Activated naive CD4-positive, alpha-beta T cell treated with Interleukin-2 at 50 U/mL for 16 hours (primary cell): ENCODE measurements around the gene ATP7A.

Experiments used
- DNase-seq: peaks from one replicate; pipeline ENCODE4 v3.0.0-alpha.2; 2020

The ATP7A gene

DNA sequence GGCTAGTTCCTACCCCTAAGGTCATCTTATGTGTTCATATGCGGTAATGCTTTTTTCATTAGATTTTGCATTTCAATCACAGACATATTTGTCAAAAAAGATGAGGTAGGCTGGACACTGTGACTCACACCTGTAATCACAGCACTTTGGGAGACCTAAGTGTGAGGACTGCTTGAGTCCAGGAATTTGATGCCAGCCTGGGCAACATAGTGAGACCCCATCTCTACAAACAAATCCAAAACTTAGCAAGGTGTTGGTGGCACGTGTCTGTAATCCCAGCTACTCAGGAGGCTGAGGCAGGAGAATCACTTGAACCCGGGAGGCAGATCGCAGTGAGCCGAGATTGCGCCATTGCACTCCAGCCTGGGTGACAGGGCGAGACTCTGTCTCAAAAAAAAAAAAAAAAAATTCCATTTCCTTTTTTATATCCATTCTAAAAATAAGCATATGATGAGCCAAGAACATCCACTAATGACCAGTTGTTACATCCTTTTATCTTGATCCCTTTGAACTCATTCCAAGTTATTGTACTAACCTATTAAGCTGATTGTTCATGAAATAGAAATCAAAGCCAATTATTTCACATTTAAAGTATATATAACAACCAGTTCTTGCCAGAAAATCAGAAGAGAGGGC, 35.5 kb downstream of the ATP7A start:
- DNase-seq, result no peak

DNA sequence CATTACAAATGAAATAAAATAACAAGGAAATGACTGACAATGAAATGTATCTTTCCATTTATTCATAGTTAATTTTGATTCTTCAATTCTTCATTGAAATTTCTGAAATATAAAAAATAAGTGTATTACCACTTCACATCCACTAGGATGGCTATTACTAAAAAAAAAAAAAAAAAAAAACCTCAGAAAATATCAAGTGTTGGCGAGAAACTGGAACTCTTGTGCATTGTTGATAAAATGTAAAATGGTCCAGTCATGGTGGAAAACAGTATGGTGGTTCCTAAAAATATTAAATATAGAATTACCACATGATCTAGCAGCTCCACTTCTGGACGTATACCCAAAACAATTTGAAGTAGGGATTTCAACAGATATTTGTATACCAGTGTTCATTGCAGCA, 36.1 kb downstream of the ATP7A start:
- DNase-seq, result no peak

DNA sequence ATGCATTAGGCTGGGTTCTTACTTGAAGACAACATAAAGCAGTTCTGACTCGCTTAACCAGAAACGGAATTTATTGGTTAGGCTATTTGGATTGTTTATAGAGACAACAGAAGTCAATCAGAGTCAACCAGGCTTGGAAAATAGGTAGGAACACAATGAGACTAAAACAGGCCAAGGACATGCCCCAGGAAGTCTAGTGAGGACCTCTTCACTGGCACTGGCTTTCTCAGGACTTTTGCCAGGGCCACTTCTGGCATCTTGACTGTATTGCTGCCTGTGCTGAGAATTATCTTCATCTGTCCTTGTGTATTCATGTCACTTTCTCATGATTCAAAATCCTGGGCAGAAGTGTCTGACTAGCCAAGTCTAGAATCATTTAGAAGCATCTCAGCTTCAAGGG, 39.3 kb downstream of the ATP7A start:
- DNase-seq, result no peak

DNA sequence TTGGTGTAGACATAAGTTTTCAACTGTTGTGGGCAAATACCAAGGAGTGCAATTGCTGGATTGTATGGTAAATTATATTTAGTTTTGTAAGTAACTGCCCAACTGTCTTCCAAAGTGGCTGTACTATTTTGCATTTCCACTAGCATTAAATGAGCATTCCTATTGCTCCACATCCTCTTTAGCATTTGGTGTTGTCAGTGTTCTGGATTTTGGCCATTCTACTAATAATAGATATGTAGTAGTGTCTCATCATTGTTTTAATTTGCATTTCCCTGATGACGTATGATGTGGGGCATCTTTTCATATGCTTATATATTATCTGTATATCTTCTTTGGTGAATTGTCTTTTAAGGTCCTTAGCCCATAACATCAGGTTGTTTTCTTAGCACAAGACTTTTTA, 41.7 kb downstream of the ATP7A start:
- no peak for DNase-seq

DNA sequence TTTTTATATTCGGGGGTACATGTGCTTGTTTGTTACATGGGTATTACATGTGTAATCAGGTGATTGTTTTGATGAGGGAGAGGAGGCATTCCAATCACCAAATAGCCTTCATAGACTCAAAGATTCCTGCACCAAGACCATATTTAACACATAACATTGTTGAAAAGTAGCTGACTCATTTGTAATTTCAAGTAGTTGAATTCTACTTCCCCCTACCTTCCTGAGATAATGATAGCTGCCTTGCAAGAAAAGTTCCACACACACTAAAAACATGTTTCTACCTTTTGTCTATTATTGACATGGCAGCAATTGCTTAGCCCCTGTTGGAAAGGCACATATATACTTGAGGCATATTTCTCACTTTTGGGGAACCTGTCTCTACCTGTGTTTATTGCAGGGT, 42.8 kb downstream of the ATP7A start:
- DNase-seq, result no peak

DNA sequence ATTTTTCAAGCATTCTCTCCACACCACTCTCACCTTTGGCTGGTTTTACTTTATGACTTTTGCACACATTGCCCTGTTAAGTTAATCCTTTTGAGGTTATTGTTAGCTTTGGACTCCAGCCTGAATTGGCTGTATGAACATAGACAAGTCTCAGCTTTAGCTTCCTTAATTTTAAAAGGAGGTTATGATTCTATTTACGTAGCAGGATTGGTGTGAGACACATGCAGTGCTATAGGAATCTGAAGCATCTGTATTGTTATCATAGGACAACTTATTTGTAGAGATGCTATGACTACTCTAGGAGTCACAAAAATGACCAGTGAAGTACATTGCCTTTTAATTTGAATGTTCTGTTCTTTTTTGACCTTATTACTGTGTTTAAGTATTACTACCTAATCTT, 43.2 kb downstream of the ATP7A start:
- no peak for DNase-seq

DNA sequence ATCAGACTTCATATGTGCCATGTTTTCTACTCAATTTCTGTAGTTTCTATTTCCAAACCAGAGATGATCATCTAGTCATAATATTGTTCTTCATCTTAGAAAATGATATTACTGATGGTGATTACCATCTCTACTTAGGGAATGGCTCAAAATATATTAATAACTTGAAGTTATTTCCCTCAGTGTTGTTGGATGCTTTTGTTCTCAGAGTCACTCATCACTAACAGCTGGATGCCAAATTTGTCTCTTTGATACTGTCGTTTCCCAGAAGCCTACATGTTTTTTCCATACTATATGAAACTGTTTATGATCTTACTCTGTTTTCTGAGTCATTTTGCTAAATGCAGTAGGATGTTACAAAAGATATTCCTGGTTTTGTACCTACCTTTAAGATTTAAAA, 50.1 kb downstream of the ATP7A start:
- no peak for DNase-seq

DNA sequence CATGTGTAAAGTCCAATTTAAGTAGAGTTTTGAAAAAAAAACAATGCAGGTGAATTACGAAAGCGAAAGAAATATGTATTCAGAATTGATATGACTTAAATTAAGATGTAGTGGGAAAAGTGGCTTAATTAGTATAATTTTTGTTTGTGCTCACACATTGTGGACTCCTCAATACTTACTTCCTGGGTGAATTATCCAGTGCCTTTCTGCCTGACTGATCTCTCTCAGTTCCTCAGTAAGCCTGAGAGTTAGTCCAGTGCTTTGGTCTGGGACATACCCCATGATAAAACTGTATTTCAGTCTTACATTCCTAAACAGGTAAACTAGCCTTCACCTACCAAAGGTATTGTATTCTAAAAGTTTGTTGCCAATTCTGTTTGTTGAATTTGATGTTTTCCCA, 50.6 kb downstream of the ATP7A start:
- no peak for DNase-seq

DNA sequence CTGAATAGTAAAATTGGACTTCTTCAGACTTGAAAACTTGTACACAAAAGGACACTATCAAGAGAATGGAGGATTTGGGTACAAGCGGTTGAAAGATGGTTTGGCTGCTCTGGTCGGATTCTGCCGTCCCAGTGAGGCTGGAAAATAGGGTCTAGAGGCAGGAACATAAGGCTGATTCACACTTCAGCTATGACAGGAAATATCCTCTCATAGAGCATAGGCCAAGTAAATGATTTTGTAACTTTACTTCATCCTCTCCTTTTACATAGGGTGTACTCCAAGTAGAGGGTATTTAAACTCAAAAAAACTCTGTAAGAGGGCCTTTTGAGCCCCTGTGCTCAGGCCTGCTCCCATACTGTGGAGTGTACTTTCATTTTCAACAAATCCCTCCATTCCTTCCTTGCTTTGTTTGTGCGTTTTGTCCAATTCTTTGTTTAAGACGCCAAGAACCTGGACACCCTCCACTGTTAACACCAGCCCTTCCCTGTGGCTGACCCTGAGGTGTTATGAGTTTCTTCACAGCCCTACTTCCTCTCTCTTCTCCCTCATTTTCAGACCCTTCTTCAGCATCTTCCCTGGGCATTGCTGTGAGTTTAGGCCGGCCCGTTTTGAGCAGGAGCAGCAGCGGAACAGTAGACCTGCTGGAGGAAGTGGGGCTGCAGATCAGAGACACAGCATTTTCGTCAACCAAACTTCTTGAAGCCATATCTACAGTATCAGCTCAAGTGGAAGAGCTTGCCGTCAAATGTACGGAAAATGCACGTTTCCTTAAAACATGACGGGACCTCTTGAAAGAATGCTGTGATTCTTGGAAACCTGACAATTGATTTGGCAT, 51.8 kb downstream of the ATP7A start:
- peak; percentile 5 for DNase-seq

DNA sequence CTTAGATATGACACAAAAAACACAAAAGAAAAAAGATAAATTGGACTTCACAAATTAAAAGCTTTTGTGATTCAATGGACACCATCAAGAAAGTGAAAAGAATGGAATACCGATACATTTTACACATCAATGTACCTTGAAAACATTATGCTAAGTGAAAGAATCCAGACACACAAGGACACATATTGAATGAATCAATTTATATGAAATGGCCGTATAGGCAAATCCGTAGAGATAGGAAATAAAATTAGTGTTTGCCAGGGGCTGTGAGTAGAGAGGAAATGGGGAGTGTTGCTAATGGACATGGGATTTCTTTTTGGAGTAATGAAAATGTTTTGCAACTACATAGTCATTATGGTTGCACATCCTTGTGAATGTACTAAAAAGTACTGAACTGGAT, 55.9 kb downstream of the ATP7A start:
- DNase-seq, result no peak

DNA sequence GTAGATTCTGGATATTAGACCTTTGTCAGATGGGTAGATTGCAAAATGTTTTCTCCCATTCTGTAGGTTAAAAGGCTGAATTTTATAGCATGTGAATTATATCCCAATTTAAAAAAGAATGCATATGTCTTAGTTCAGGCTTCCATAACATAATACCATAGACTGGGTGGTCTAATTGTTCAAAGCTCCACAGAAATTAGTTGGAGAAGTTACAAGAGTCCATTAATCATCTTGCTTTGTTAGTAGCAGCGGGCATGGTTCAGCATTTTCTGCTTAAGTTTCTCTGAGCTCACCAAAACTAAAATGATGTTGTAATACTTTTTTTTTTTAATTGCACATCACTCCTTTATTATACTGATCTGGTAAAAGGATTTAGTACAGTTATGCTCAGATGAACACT, 57.1 kb downstream of the ATP7A start:
- DNase-seq, result no peak

DNA sequence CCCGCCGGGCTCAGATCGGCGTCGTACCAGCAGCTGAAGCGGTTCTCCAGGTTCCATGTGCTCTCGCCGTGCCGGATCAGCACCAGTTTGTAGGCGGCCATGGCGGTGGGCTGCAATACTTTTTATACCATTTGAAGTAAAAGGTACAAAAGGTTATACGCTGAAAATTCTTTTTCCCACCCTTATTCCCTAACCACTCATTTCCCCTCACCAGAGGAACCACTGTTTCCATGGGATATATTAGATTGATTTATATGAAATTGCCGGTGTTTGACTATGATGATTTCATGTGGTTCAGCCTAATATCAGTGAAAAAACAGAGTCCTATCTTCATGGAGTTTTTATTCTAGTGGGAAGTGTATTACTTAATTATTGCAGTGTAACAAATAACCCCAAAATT, 59.0 kb downstream of the ATP7A start, which contains the start of gene PGAM4:
PGAM4 (minus strand) TSS at position 101 of the 400 bp plus-strand sequence; CDS start at position 101, 0 bp downstream.
- DNase-seq, result no peak

DNA sequence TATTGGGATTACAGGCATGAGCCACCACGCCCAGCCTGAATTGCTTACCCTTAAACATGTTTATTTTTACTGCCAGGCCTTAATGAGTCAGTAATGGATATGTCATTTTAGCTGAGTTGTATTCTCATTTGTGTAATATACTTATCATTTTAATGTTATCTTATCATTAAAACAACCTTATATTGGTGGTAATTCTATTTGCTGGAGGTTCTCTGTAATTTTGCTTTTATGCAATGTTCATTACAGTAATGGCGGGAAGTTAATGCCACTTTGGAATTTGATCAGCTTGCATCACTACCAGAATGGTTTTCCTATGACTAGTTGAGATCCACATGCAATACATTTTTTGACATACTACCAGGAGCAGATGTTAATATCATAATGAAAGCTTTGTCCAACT, 65.3 kb downstream of the ATP7A start:
- no peak for DNase-seq

DNA sequence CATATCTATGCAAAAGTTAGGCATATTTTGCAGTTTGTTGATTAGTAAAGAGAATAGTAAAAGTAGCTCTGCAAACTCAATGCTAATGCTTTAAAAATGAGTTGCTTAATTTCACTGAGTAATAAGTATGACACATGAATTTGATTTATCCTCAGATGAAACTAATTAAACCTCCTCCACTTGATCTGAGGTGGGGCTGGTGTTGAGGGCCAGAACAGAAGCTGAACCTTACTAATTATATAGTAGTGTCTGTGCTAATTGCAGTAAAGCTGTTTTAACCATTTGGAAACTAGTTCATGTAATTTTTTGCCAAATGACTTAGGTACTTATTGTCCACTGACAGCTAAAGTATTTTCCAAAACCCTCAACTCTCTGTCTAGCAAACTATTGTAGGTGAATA, 66.6 kb downstream of the ATP7A start:
- no peak for DNase-seq

DNA sequence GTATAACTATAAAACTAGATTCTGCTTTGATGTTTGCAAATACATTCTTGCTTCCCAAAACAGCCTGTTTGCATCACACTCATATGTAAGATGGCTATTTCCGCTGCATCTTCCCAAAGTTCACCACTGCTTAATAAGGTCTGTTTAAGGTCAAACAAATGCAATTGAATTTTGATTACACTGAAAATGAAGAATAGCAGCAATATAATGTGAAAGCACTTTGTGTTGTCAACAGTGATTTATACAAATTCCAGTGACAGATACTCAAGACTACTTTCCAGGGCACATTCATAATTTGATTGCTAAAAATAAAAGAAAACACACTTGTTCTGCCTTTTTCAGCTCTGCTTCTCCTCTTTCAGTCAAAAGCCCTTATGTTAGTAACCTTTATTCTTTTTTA, 67.0 kb downstream of the ATP7A start:
- no peak for DNase-seq

DNA sequence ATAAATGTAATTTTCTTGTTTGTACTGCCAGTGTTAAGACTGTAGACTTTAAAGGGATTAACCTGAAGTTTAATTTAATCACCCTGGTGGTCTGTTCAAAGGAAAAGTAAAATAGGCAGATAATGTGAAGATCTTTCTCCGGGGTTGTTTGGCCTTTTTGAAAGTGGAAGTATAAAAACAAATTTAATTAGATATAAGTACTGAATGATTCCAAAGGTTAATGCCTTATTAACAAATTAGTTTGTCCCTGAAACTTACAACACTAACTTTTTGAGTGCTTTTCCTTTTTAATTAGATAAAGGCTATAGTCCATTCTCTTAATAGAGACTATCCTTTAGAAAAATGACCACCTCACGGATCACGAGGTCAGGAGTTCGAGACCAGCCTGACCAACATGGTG, 69.4 kb downstream of the ATP7A start:
- DNase-seq, result no peak

DNA sequence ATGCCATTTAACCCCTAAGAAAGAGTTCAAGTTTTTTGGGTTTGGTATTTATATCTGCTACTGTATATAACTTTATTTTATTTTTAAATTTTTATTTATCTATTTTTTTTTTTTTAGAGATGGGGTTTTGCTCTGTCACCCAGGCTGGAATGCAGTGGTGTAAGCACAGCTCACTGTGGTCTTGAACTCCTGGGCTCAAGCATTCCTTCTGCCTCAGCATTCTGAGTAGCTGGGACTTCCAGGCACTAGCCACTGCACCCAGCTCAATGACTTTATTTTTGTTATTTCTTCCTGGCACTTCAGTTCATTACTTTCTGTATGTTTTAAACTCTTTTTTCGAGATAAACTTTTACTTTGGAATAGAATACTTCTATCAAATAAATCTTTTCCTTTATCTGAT, 101.4 kb downstream of the ATP7A start:
- DNase-seq, result no peak

DNA sequence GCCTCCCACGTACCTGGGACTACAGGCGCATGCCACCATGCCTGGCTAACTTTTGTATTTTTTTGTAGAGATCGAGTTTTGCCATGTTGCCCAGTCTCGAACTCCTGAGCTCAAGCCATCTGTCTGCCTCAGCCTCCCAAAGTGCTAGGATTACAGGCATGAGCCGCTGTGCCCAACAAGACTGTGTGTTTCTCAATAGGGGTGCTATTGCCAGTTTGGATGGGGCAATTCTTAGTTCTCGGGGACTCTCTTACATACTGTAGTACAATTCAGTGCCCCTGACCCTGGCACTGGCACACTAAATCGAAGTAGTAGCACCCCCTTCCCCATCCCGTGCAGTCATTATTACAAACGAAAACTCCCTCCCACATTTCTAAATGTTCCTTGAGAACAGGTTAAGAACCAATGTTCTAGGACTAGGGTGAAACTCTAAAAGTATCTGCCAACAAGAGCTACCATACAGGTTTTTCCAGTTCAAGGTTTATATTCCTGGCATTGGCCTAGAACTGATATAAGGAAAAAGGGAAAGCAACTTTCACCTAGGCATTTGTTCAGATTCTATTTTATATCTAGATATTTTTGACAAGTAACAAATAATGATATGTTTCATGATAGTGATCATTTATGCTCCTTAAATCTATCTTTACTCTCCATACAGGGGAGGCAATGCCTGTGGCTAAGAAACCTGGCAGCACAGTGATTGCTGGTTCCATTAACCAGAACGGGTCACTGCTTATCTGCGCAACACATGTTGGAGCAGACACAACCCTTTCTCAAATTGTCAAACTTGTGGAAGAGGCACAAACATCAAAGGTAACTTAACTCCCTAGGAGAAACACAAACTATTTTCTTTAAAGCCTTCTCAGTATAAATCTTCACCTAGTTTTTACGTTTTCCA, 109.3 kb downstream of the ATP7A start:
- DNase-seq, result no peak

DNA sequence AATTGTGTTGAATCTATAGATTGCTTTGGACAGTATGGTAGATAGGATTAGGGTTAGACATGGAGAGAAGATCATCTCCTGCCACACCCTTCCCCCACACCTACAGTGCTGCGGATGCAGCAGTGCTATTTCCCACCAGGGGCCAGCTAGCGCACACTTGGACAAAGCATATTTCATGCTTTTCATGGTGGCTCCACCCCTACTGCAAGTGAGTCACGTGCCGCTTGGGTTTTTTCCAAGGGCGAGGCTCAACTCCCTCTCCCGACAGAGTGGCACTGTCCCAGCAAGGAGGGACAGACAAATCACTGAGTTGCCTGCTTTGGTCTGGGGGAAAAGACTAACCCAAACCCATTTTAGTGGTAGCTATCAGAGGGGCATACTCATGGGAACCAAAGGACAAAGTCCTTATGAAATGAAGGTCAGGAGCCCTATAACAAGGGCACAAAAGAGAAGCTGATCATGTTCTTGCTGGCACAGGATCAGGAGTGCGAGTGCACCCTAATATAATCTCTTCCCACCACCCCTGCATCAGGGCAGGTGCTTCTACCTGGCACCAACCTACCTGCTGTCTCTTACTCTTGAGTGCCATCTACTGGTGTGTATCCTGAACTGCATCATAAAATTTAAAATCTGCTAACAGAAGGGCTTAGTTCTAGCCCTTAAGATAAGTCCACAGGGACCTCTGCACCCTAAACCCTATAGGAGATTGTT, 114.0 kb downstream of the ATP7A start:
- DNase-seq, result no peak

DNA sequence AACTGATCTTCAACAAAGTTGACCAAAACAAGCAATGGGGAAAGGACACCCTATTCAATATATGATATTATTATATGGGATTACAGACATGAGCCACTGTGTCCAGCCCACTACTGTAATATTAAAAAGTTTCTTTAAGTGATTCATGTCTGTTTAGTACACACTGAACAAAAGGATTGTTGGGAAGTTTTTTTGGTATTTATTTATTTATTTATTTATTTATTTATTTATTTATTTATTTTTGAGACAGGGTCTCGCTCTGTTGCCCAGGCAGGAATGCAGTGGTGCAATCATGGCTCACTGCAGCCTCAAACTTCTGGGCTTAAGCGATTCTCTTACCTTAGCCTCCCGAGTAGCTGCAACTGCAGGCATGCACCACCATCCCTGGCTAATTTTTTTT, 117.3 kb downstream of the ATP7A start:
- no peak for DNase-seq

DNA sequence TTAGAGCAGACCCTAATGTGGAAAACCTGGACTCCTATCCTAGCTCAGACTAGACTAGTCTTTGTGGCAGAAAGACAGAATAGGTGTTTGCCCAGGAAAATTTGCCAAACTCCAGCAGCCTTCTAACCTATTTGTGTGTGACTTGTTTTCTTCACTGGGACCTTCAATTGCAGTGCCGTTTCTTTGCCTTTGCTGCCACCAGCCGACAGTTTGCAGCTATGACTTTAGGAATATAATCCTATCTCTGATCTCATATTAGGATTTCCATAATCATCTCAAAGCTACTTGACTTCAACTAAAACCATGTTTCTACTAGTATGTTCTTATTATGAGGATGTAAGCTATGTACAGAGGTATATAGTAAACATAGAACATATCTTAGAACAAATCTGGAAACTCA, 119.2 kb downstream of the ATP7A start:
- DNase-seq, result no peak

DNA sequence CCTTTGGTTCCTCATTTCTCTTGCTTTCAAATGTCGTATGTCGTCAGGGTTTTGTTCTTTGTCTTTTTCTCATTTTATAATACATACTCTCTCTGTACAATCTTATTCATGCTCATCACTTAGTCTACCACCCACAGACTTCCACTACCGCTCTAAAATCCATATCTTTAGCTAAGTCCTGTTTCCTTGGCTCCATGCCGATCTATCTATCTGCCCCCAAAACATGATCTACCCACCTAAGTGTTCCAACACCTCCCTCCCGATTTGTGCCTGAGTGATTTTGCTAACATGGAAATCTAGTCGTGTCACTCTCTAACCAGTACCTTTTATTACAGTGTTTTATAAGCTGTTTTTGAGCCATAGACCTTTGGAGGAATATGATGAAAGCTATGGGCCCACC, 124.6 kb downstream of the ATP7A start:
- no peak for DNase-seq

DNA sequence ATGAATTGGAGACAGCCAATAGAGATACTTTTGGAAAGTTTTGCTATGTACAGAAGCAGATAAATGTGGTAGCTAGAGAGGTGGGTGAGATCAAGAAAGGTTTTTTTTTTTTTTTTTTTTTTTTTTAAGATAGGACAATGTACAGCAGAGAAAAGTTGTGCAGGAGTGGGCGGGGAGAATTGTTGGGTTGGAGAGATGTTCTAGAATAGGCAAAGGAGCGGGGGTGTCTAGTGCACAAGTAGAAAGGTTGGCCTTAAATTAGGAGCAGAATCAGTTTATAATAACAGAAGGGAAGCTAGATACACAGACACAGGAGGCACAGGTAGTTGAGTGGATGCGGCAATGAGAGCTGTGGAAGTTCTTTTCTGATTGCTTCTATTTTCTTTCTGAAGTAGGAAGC, 127.4 kb downstream of the ATP7A start:
- DNase-seq, result no peak
